PC-9 (cell line): ENCODE results near the gene ARHGEF39. TPM values are rescaled to one million over a fixed set of nuclear protein-coding genes. Genes with fewer than 3 reads are reported as not detected.
"Not testable (repeated sequence)": the region's sequence is repeated elsewhere in the genome, so short reads cannot be mapped to it uniquely, and the experiment has no call there.

ENCODE experiments used
- BruUV-seq: library from RNA; stranded (reverse); fragments of 400-500 nt; replicated peaks from 2 replicates; lab custom pipeline; 2021; lab: Mats Ljungman, UMichigan
- CTCF ChIA-PET: fragments of 300-600 bp; sonication (Branson Sonifier 250); formaldehyde crosslinking; loops from one replicate; lab custom pipeline; 2022; ENCODE audit warnings: antibody characterized with exemption; lab: Charles Lee
- POLR2A ChIA-PET: fragments of 300-600 bp; sonication (Branson Sonifier 250); formaldehyde crosslinking; loops from one replicate; lab custom pipeline; 2022; ENCODE audit warnings: antibody characterized with exemption; ENCODE audit not compliant: unreplicated experiment; lab: Charles Lee
- DNase-seq, 2 experiments: peaks; one replicate each; pipeline versions ENCODE4 v3.0.0 to v3.0.0-alpha.2; 2015 to 2022; ENCODE audit warnings: mixed read lengths in 1 of 2
- H2AFZ ChIP-seq: fragments of 200-600 bp; sonication (generic); 2 replicates; pipeline ENCODE4 v1.8.1; 2017; ENCODE audit warnings: antibody characterized with exemption
- H3F3A ChIP-seq: fragments of 200-600 bp; sonication (generic); 2 replicates; pipeline ENCODE4 v1.8.1; 2017; ENCODE audit warnings: antibody characterized with exemption, mild to moderate bottlenecking, low read depth; ENCODE audit not compliant: insufficient read depth
- H3K27ac ChIP-seq: fragments of 200-600 bp; sonication (generic); 2 replicates; pipeline ENCODE4 v1.6.1; 2016; ENCODE audit warnings: mixed run types
- H3K27me3 ChIP-seq: fragments of 200-600 bp; sonication (generic); 2 replicates; pipeline ENCODE4 v1.6.1; 2016; ENCODE audit warnings: low read depth, mixed run types; ENCODE audit not compliant: insufficient read depth
- H3K36me3 ChIP-seq: fragments of 200-600 bp; sonication (generic); 2 replicates; pipeline ENCODE4 v1.6.1; 2016; ENCODE audit warnings: low read depth, mixed run types
- H3K4me1 ChIP-seq: fragments of 200-600 bp; sonication (generic); replicated peaks from 2 replicates; pipeline ENCODE4 v1.6.1; 2016; ENCODE audit warnings: mixed run types; ENCODE audit not compliant: insufficient read depth
- H3K4me2 ChIP-seq: fragments of 200-600 bp; sonication (generic); 2 replicates; pipeline ENCODE4 v1.6.1; 2017; ENCODE audit warnings: mixed run types
- H3K4me3 ChIP-seq: fragments of 200-600 bp; sonication (generic); 2 replicates; pipeline ENCODE4 v1.6.1; 2016; ENCODE audit warnings: mixed run types
- H3K79me2 ChIP-seq: fragments of 200-600 bp; sonication (generic); 2 replicates; pipeline ENCODE4 v1.6.1; 2017; ENCODE audit warnings: low read depth, mixed run types
- H3K9me2 ChIP-seq: fragments of 200-600 bp; sonication (generic); 2 replicates; pipeline ENCODE4 v1.8.1; 2017; ENCODE audit warnings: mild to moderate bottlenecking; ENCODE audit not compliant: insufficient read depth
- H3K9me3 ChIP-seq: fragments of 200-600 bp; sonication (generic); 2 replicates; pipeline ENCODE4 v1.8.1; 2016; ENCODE audit warnings: low read depth; ENCODE audit not compliant: insufficient read depth
- H4K20me1 ChIP-seq: fragments of 200-600 bp; sonication (generic); 2 replicates; pipeline ENCODE4 v1.8.1; 2017; ENCODE audit not compliant: insufficient read depth
- CTCF ChIP-seq: fragments of 200-600 bp; sonication (generic); conservative IDR thresholded peaks from 2 replicates; pipeline ENCODE4 v1.6.1; 2017; ENCODE audit warnings: mixed run types, antibody characterized with exemption, mild to moderate bottlenecking, moderate library complexity
- EZH2 ChIP-seq: fragments of 200-600 bp; sonication (generic); IDR thresholded peaks from 2 replicates; pipeline ENCODE4 v1.8.0; 2017; ENCODE audit warnings: antibody characterized with exemption, low read depth
- intact Hi-C: fragments of 100-400 bp; cut with micrococcal nuclease; formaldehyde crosslinking; loops from one replicate; pipeline ENCODE4 v1.10.0; 2022; ENCODE audit not compliant: unreplicated experiment
- total RNA-seq: library from RNA; stranded (reverse); gene quantifications from 2 replicates; pipeline ENCODE4 v1.2.3, GENCODE V29; 2021

Gene ARHGEF39
- total RNA-seq, 1 experiment from 2014 or later, result 15.6 TPM

- TF ChIP-seq EZH2 (no peak), CTCF (peak; percentile 73)
- peak overlapping the region; percentile 92 for H2AFZ ChIP-seq
- peaks cover 5% of the 10 kb centered on the region; the same call in 1 of the 2 replicates for H3K4me1 ChIP-seq
- peak; percentile 61 to 88 for DNase-seq
- peak overlapping the region; percentile 71 for H3K4me3 ChIP-seq
- no peaks in the 10 kb centered on the region for H3K79me2 ChIP-seq
- H3K4me2 ChIP-seq, result peak overlapping the region; percentile 81
- no peaks in the 10 kb centered on the region for H3K9me2 ChIP-seq
- no peaks in the 10 kb centered on the region for H4K20me1 ChIP-seq
- no peaks in the 10 kb centered on the region for H3F3A ChIP-seq
- POLR2A ChIA-PET, result interaction anchor here (1.0 kb wide), 1 partner anchor 18 kb away, joined by 3 read pairs; the partner anchor contains the start of gene ARHGEF39
- H3K36me3 ChIP-seq, result no peaks in the 10 kb centered on the region
- no peaks in the 10 kb centered on the region for H3K27me3 ChIP-seq
- intact Hi-C loops, result loop anchor here (1.0 to 5.0 kb wide), 4 partner anchors 42 to 181 kb away; partner anchors contain the start of genes CREB3, FAM221B, TESK1 and TLN1
- CTCF ChIA-PET, result interaction anchor here (0.5 to 1.5 kb wide), 4 partner anchors 236 to 467 kb away, joined by 3 to 6 read pairs (median 4); no protein-coding TSS in a partner anchor
- peak overlapping the region; percentile 66 for H3K27ac ChIP-seq
- H3K9me3 ChIP-seq, result no peaks in the 10 kb centered on the region
- no TSS peak for BruUV-seq
Measured at GRCh38 chr9:35646533-35647265, 18.3 kb downstream of the ARHGEF39 start.

GRCh38 chr9:35646153-35646532, 18.9 kb downstream of the ARHGEF39 start:
- Histone ChIP-seq H3K36me3 (no peaks in the 10 kb centered on the region), H2AFZ (peak overlapping the region; percentile 92), H4K20me1 (no peaks in the 10 kb centered on the region), H3K27me3 (no peaks in the 10 kb centered on the region), H3K9me3 (no peaks in the 10 kb centered on the region), H3K4me2 (peak overlapping the region; percentile 81), H3K27ac (peak overlapping the region; percentile 66), H3K9me2 (no peaks in the 10 kb centered on the region), H3K4me3 (peak overlapping the region; percentile 71), H3K79me2 (no peaks in the 10 kb centered on the region), H3F3A (no peaks in the 10 kb centered on the region), H3K4me1 (no peaks in the 10 kb centered on the region)
- DNase-seq, result peak; percentile 54 to 61
- intact Hi-C loops, result loop anchor here (1.0 to 5.0 kb wide), 4 partner anchors 41 to 181 kb away; partner anchors contain the start of genes CREB3, FAM221B, TESK1 and TLN1
- TF ChIP-seq EZH2 (no peak), CTCF (no peak)
- ChIA-PET CTCF (interaction anchor here (0.6 to 1.5 kb wide), 3 partner anchors 156 to 464 kb away, joined by 3 to 6 read pairs (median 3); partner anchors contain the start of gene RUSC2), POLR2A (no interaction called here)
- BruUV-seq, result TSS peak; percentile 58

GRCh38 chr9:35645736-35646135, 19.3 kb downstream of the ARHGEF39 start:
- H3K4me2 ChIP-seq, result peak overlapping the region; percentile 81
- not testable (repeated sequence) for BruUV-seq, H4K20me1 ChIP-seq, H3K9me2 ChIP-seq, H3F3A ChIP-seq, DNase-seq, H3K27me3 ChIP-seq, H3K4me1 ChIP-seq, H3K9me3 ChIP-seq, H3K36me3 ChIP-seq, H3K79me2 ChIP-seq
- H3K27ac ChIP-seq, result peak overlapping the region; percentile 66
- H2AFZ ChIP-seq, result peak overlapping the region; percentile 92
- peak overlapping the region; percentile 71 for H3K4me3 ChIP-seq
- CTCF ChIA-PET, result interaction anchor here (0.6 to 1.5 kb wide), 3 partner anchors 156 to 464 kb away, joined by 3 to 6 read pairs (median 3); partner anchors contain the start of gene RUSC2
- intact Hi-C loops, result loop anchor here (1.0 to 5.0 kb wide), 4 partner anchors 41 to 182 kb away; partner anchors contain the start of genes CREB3, FAM221B, TESK1 and TLN1
- POLR2A ChIA-PET, result interaction anchor here (0.8 kb wide), 1 partner anchor 1196 kb away, joined by 11 read pairs; no protein-coding TSS in a partner anchor
